Activated CD4-positive, alpha-beta T cell treated with anti-CD3 and anti-CD28 coated beads, Interleukin-2, amount 10 ng/mL, durations not matched to agents 7 days and 5 days (primary cell): ENCODE results near the gene TOX4. TPM values are rescaled to one million over a fixed set of nuclear protein-coding genes. Genes with fewer than 3 reads are reported as not detected.

Experiments
- CTCF ChIA-PET: fragments of 350-600 bp; sonication (Branson Sonifier 250); formaldehyde crosslinking; loops from one replicate; lab custom pipeline; 2021; ENCODE audit warnings: antibody characterized with exemption; lab: Charles Lee
- POLR2A ChIA-PET: fragments of 350-600 bp; sonication (Branson Sonifier 250); formaldehyde crosslinking; loops from one replicate; lab custom pipeline; 2021; ENCODE audit warnings: antibody characterized with exemption; lab: Charles Lee
- DNase-seq: peaks from one replicate; pipeline ENCODE4 v3.0.0-alpha.2; 2020
- H3K27ac Mint-ChIP-seq: one replicate; pipeline ENCODE4 v1.8.0; 2021; ENCODE audit warnings: mild to moderate bottlenecking, moderate library complexity, mixed read lengths
- H3K27me3 Mint-ChIP-seq: one replicate; pipeline ENCODE4 v1.8.0; 2021; ENCODE audit warnings: mixed read lengths
- H3K36me3 Mint-ChIP-seq: one replicate; pipeline ENCODE4 v1.8.0; 2021; ENCODE audit warnings: low read depth, mixed read lengths
- H3K4me1 Mint-ChIP-seq: one replicate; pipeline ENCODE4 v1.8.0; 2021; ENCODE audit warnings: mixed read lengths
- H3K4me3 Mint-ChIP-seq: one replicate; pipeline ENCODE4 v1.8.0; 2021; ENCODE audit warnings: mild to moderate bottlenecking, moderate library complexity, mixed read lengths
- H3K9me3 Mint-ChIP-seq: one replicate; pipeline ENCODE4 v1.8.0; 2021; ENCODE audit warnings: mixed read lengths
- total RNA-seq, 2 experiments: library from RNA; stranded (reverse); gene quantifications; one replicate each; pipeline ENCODE4 v1.2.3, GENCODE V29; 2021

The TOX4 gene
- total RNA-seq, 2 experiments from 2014 or later = 78.0 to 83.1 TPM

GRCh38 chr14:21505012-21505553 lies 28.1 kb downstream of the TOX4 start:
- Mint-ChIP-seq H3K9me3 (no peaks in the 10 kb centered on the region), H3K4me1 (peaks cover 53% of the 10 kb centered on the region), H3K27ac (peak overlapping the region; percentile 83), H3K4me3 (peak overlapping the region; percentile 51), H3K36me3 (peaks cover 59% of the 10 kb centered on the region), H3K27me3 (no peaks in the 10 kb centered on the region)
- ChIA-PET CTCF (interaction anchor here (0.6 kb wide), 1 partner anchor 32 kb away, joined by 3 read pairs; no protein-coding TSS in a partner anchor), POLR2A (interaction anchor here (0.7 kb wide), 1 partner anchor 29 kb away, joined by 3 read pairs; no protein-coding TSS in a partner anchor)
- peak; percentile 34 for DNase-seq

- Mint-ChIP-seq H3K27ac (no peak overlapping the region), H3K9me3 (peaks cover 2% of the 10 kb centered on the region), H3K4me1 (peaks cover 51% of the 10 kb centered on the region), H3K27me3 (no peaks in the 10 kb centered on the region), H3K4me3 (no peak overlapping the region), H3K36me3 (peaks cover 55% of the 10 kb centered on the region)
- POLR2A ChIA-PET = no interaction called here
- CTCF ChIA-PET = no interaction called here
- DNase-seq = no peak
Observed at GRCh38 chr14:21506557-21506956, 29.6 kb downstream of the TOX4 start.

- H3K36me3 Mint-ChIP-seq = peaks cover 38% of the 10 kb centered on the region
- H3K4me1 Mint-ChIP-seq = peaks cover 48% of the 10 kb centered on the region
- DNase-seq = no peak
- ChIA-PET CTCF (interaction anchor here (1.2 to 4.0 kb wide), 4 partner anchors 11 to 54 kb away, joined by 3 to 24 read pairs (median 5); partner anchors contain the start of gene CHD8), POLR2A (no interaction called here)
- H3K9me3 Mint-ChIP-seq = peaks cover 2% of the 10 kb centered on the region
- H3K27ac Mint-ChIP-seq = peak overlapping the region; percentile 100
- peaks cover 2% of the 10 kb centered on the region for H3K27me3 Mint-ChIP-seq
- peak overlapping the region; percentile 99 for H3K4me3 Mint-ChIP-seq
Observed at GRCh38 chr14:21509432-21510143, 32.6 kb downstream of the TOX4 start.

GRCh38 chr14:21510735-21511657 lies 34.0 kb downstream of the TOX4 start, which contains the start of gene METTL3:
Gene METTL3, minus strand, starts transcription at chr14:21511340. Its CDS starts 117 bp downstream, at chr14:21511223.
- peak within 1 kb of the TSS; percentile 100 for H3K27ac Mint-ChIP-seq
- DNase-seq = peak; percentile 97
- H3K4me3 Mint-ChIP-seq = peak within 1 kb of the TSS; percentile 99
- ChIA-PET CTCF (interaction anchor here (0.6 to 4.0 kb wide), 12 partner anchors 9 to 1501 kb away, joined by 3 to 24 read pairs (median 3); partner anchors contain the start of genes RAB2B, SALL2 and TOX4), POLR2A (interaction anchor here (0.6 kb wide), 2 partner anchors 9 to 257 kb away, joined by 3 to 4 read pairs; no protein-coding TSS in a partner anchor)
- H3K36me3 Mint-ChIP-seq = peaks cover 32% of the 10 kb centered on the region
- peaks cover 3% of the 10 kb centered on the region for H3K27me3 Mint-ChIP-seq
- peaks cover 38% of the 10 kb centered on the region for H3K4me1 Mint-ChIP-seq
- peaks cover 2% of the 10 kb centered on the region for H3K9me3 Mint-ChIP-seq

- Mint-ChIP-seq H3K4me3 (no peak overlapping the region), H3K27ac (no peak overlapping the region), H3K27me3 (peaks cover 6% of the 10 kb centered on the region), H3K9me3 (peaks cover 2% of the 10 kb centered on the region), H3K4me1 (peaks cover 17% of the 10 kb centered on the region), H3K36me3 (peaks cover 14% of the 10 kb centered on the region)
- no peak for DNase-seq
- ChIA-PET CTCF (interaction anchor here (1.4 kb wide), 1 partner anchor 8 kb away, joined by 4 read pairs; no protein-coding TSS in a partner anchor), POLR2A (interaction anchor here (0.6 kb wide), 1 partner anchor 9 kb away, joined by 3 read pairs; no protein-coding TSS in a partner anchor)
Observed at GRCh38 chr14:21514341-21514740, 37.3 kb downstream of the TOX4 start.

- no peak overlapping the region for H3K4me3 Mint-ChIP-seq
- no peaks in the 10 kb centered on the region for H3K36me3 Mint-ChIP-seq
- H3K27ac Mint-ChIP-seq = no peak overlapping the region
- peaks cover 4% of the 10 kb centered on the region for H3K4me1 Mint-ChIP-seq
- CTCF ChIA-PET = interaction anchor here (1.6 kb wide), 1 partner anchor 63 kb away, joined by 4 read pairs; the partner anchor contains the start of gene CHD8
- no peaks in the 10 kb centered on the region for H3K9me3 Mint-ChIP-seq
- DNase-seq = no peak
- POLR2A ChIA-PET = no interaction called here
- peaks cover 4% of the 10 kb centered on the region for H3K27me3 Mint-ChIP-seq
Observed at GRCh38 chr14:21518725-21519124, 41.7 kb downstream of the TOX4 start.

- Mint-ChIP-seq H3K27ac (no peak overlapping the region), H3K9me3 (no peaks in the 10 kb centered on the region), H3K4me3 (no peak overlapping the region), H3K4me1 (peaks cover 9% of the 10 kb centered on the region), H3K27me3 (peaks cover 4% of the 10 kb centered on the region), H3K36me3 (no peaks in the 10 kb centered on the region)
- DNase-seq = no peak
- POLR2A ChIA-PET = no interaction called here
- CTCF ChIA-PET = interaction anchor here (1.7 kb wide), 1 partner anchor 10 kb away, joined by 3 read pairs; the partner anchor contains the start of gene METTL3
Observed at GRCh38 chr14:21520767-21521166, 43.8 kb downstream of the TOX4 start.

- no peaks in the 10 kb centered on the region for H3K9me3 Mint-ChIP-seq
- POLR2A ChIA-PET = no interaction called here
- CTCF ChIA-PET = interaction anchor here (1.5 to 1.7 kb wide), 2 partner anchors 8 to 10 kb away, joined by 3 to 4 read pairs; partner anchors contain the start of gene METTL3
- H3K4me1 Mint-ChIP-seq = peaks cover 9% of the 10 kb centered on the region
- H3K4me3 Mint-ChIP-seq = no peak overlapping the region
- no peaks in the 10 kb centered on the region for H3K27me3 Mint-ChIP-seq
- no peak for DNase-seq
- H3K27ac Mint-ChIP-seq = no peak overlapping the region
- H3K36me3 Mint-ChIP-seq = no peaks in the 10 kb centered on the region
Observed at GRCh38 chr14:21521501-21521900, 44.5 kb downstream of the TOX4 start.

- no peak for DNase-seq
- Mint-ChIP-seq H3K27me3 (peaks cover 2% of the 10 kb centered on the region), H3K27ac (no peak overlapping the region), H3K4me3 (no peak overlapping the region), H3K36me3 (no peaks in the 10 kb centered on the region), H3K4me1 (peaks cover 19% of the 10 kb centered on the region), H3K9me3 (no peaks in the 10 kb centered on the region)
- ChIA-PET POLR2A (interaction anchor here (0.7 kb wide), 1 partner anchor 9 kb away, joined by 3 read pairs; no protein-coding TSS in a partner anchor), CTCF (interaction anchor here (0.7 to 1.8 kb wide), 3 partner anchors 9 to 28 kb away, joined by 3 to 7 read pairs (median 4); partner anchors contain the start of gene METTL3)
Observed at GRCh38 chr14:21523203-21523602, 46.2 kb downstream of the TOX4 start.

GRCh38 chr14:21524575-21525490 lies 47.8 kb downstream of the TOX4 start:
- H3K9me3 Mint-ChIP-seq = no peaks in the 10 kb centered on the region
- H3K4me3 Mint-ChIP-seq = peak overlapping the region; percentile 75
- DNase-seq = no peak
- ChIA-PET CTCF (interaction anchor here (0.9 to 1.9 kb wide), 6 partner anchors 14 to 50 kb away, joined by 3 to 9 read pairs (median 4); partner anchors contain the start of genes METTL3, RAB2B and TOX4), POLR2A (no interaction called here)
- no peaks in the 10 kb centered on the region for H3K36me3 Mint-ChIP-seq
- peaks cover 19% of the 10 kb centered on the region for H3K4me1 Mint-ChIP-seq
- H3K27me3 Mint-ChIP-seq = peaks cover 5% of the 10 kb centered on the region
- no peak overlapping the region for H3K27ac Mint-ChIP-seq

GRCh38 chr14:21525571-21525961 lies 48.6 kb downstream of the TOX4 start:
- Mint-ChIP-seq H3K9me3 (no peaks in the 10 kb centered on the region), H3K36me3 (no peaks in the 10 kb centered on the region), H3K27ac (peak overlapping the region; percentile 79), H3K4me3 (peak overlapping the region; percentile 75), H3K27me3 (peaks cover 5% of the 10 kb centered on the region), H3K4me1 (peaks cover 17% of the 10 kb centered on the region)
- ChIA-PET CTCF (interaction anchor here (0.7 to 1.9 kb wide), 7 partner anchors 8 to 68 kb away, joined by 3 to 9 read pairs (median 4); partner anchors contain the start of genes METTL3, RAB2B and TOX4), POLR2A (no interaction called here)
- DNase-seq = no peak
